GM21825 (cell line): ENCODE results near the gene EXOSC7.
A peak's percentile ranks its signal among the peaks of the same experiment; 100 is the strongest.
"Not testable (repeated sequence)": the region's sequence is repeated elsewhere in the genome, so short reads cannot be mapped to it uniquely, and the experiment has no call there.

Source experiments
- ATAC-seq: cut with Tn5 transposase; IDR thresholded peaks from one replicate; pipeline ENCODE4 v1.9.1; 2021; ENCODE audit warnings: mild to moderate bottlenecking, moderate library complexity; ENCODE audit not compliant: unreplicated experiment

The EXOSC7 gene

GRCh38 chr3:44976002-44976815 lies at the start of gene EXOSC7, which contains the start of gene ZDHHC3:
EXOSC7 (plus strand) TSS chr3:44976244; CDS start chr3:44976278, 34 bp downstream.
ZDHHC3 (minus strand) TSS chr3:44976174; CDS start chr3:44959436, 16,738 bp downstream.
- peak; percentile 67 for ATAC-seq

- ATAC-seq = no peak
These were observed 49.1 kb upstream of the EXOSC7 start for GRCh38 chr3:44926921-44927320.

- no peak for ATAC-seq
These were observed 48.7 kb upstream of the EXOSC7 start for GRCh38 chr3:44927371-44927770.

GRCh38 chr3:44929782-44930181 lies 46.3 kb upstream of the EXOSC7 start:
- ATAC-seq = no peak

GRCh38 chr3:44930911-44931310 lies 45.1 kb upstream of the EXOSC7 start:
- ATAC-seq = no peak

GRCh38 chr3:44931791-44932190 lies 44.3 kb upstream of the EXOSC7 start:
- ATAC-seq = no peak

- ATAC-seq = no peak
These were observed 43.8 kb upstream of the EXOSC7 start for GRCh38 chr3:44932271-44932670.

GRCh38 chr3:44932986-44933944 lies 42.8 kb upstream of the EXOSC7 start:
- ATAC-seq = no peak

GRCh38 chr3:44939581-44940036 lies 36.4 kb upstream of the EXOSC7 start:
- no peak for ATAC-seq

GRCh38 chr3:44942202-44942921 lies 33.7 kb upstream of the EXOSC7 start:
- no peak for ATAC-seq

- ATAC-seq = no peak
These were observed 27.8 kb upstream of the EXOSC7 start for GRCh38 chr3:44948239-44948638.

GRCh38 chr3:44949770-44950169 lies 26.3 kb upstream of the EXOSC7 start:
- ATAC-seq = not testable (repeated sequence)

GRCh38 chr3:44950275-44950734 lies 25.7 kb upstream of the EXOSC7 start:
- ATAC-seq = no peak

GRCh38 chr3:44952689-44953088 lies 23.4 kb upstream of the EXOSC7 start:
- no peak for ATAC-seq

- no peak for ATAC-seq
These were observed 21.7 kb upstream of the EXOSC7 start for GRCh38 chr3:44954304-44954703.

- no peak for ATAC-seq
These were observed 21.1 kb upstream of the EXOSC7 start for GRCh38 chr3:44954962-44955361.

GRCh38 chr3:44955917-44956316 lies 20.1 kb upstream of the EXOSC7 start:
- no peak for ATAC-seq

- ATAC-seq = no peak
These were observed 18.1 kb upstream of the EXOSC7 start for GRCh38 chr3:44957986-44958385.

GRCh38 chr3:44958386-44958785 lies 17.7 kb upstream of the EXOSC7 start:
- no peak for ATAC-seq

GRCh38 chr3:44960387-44961026 lies 15.5 kb upstream of the EXOSC7 start:
- ATAC-seq = no peak
